Vagina (tissue), 2 donors: Measurements from ENCODE around the gene KNDC1.

Experiments used
- CTCF ChIP-seq, 3 experiments: fragments of 450-650 bp in 2 of 3; fragments of 200-600 bp in 1 of 3; sonication (generic) in 1 of 3; IDR thresholded peaks; one replicate each; pipeline ENCODE4 v1.5.1; 2017 to 2019; ENCODE audit warnings: antibody characterized with exemption in 3 of 3, mild to moderate bottlenecking in 2 of 3, moderate library complexity in 2 of 3
- POLR2A ChIP-seq, 2 donors: fragments of 450-650 bp; IDR thresholded peaks; one replicate each; pipeline ENCODE4 v1.6.1; 2017; ENCODE audit warnings: antibody characterized with exemption in 2 of 2, mild to moderate bottlenecking in 2 of 2, moderate library complexity in 2 of 2
- POLR2AphosphoS5 ChIP-seq, 2 donors: sonication (generic); formaldehyde crosslinking; IDR thresholded peaks; one replicate each; pipeline ENCODE4 v1.9.0; 2017; ENCODE audit warnings: antibody characterized with exemption in 2 of 2, mild to moderate bottlenecking in 2 of 2, low read depth in 1 of 2; ENCODE audit not compliant: insufficient read depth in 1 of 2

- TF ChIP-seq POLR2A (IDR thresholded peaks at IDR 0.05) (no peak), POLR2AphosphoS5 (IDR thresholded peaks at IDR 0.05; ENCODE audit: insufficient read depth in 1 of 2, low read depth in 1 of 2) (no peak), CTCF (IDR thresholded peaks at IDR 0.05) (no peak)
Measured at GRCh38 chr10:133218891-133219290, 58.9 kb downstream of the KNDC1 start.
